Spleen (tissue), 7 donors: ENCODE data around the gene SLC25A29.

Experiments used
- CTCF ChIP-seq, 11 experiments: fragments of 200-600 bp in 7 of 11; fragments of 450-650 bp in 4 of 11; sonication (generic) in 4 of 11; IDR thresholded peaks in 8 of 11; conservative IDR thresholded peaks in 3 of 11; 1 replicate in 7 of 11; 2 replicates in 4 of 11; pipeline versions ENCODE4 v1.4.0 to v1.8.0; 2016 to 2021; ENCODE audit warnings: antibody characterized with exemption in 11 of 11, inconsistent platforms in 4 of 11, mild to moderate bottlenecking in 1 of 11
- POLR2A ChIP-seq, 3 donors: fragments of 450-650 bp; IDR thresholded peaks; one replicate each; pipeline ENCODE4 v1.5.1; 2017; ENCODE audit warnings: antibody characterized with exemption in 3 of 3, mild to moderate bottlenecking in 1 of 3
- POLR2AphosphoS5 ChIP-seq, 3 donors: sonication (generic); formaldehyde crosslinking; IDR thresholded peaks; one replicate each; pipeline ENCODE4 v1.5.1; 2017; ENCODE audit warnings: antibody characterized with exemption in 3 of 3
- donor health status: DM: no; HTN: no; CAD: no; lungs with moderate emphysema.
- donor health status: DM: no; HTN: no; CAD: no.
- donor health status: DM: no; HTN: no; CAD: no.

GRCh38 chr14:100317389-100317788, 11.1 kb upstream of the SLC25A29 start:
- TF ChIP-seq POLR2A (IDR thresholded peaks at IDR 0.05) (no peak), CTCF (IDR thresholded peaks at IDR 0.05 in 8 of 11, conservative IDR thresholded peaks at IDR 0.05 in 3 of 11) (no peak), POLR2AphosphoS5 (IDR thresholded peaks at IDR 0.05) (no peak)
